GM18909 (cell line): Measurements from ENCODE around the gene PTPRK.

ENCODE experiments used
- ATAC-seq: cut with Tn5 transposase; IDR thresholded peaks from one replicate; pipeline ENCODE4 v1.9.1; 2021; ENCODE audit warnings: mild to moderate bottlenecking; ENCODE audit not compliant: unreplicated experiment, poor library complexity

The PTPRK gene

DNA sequence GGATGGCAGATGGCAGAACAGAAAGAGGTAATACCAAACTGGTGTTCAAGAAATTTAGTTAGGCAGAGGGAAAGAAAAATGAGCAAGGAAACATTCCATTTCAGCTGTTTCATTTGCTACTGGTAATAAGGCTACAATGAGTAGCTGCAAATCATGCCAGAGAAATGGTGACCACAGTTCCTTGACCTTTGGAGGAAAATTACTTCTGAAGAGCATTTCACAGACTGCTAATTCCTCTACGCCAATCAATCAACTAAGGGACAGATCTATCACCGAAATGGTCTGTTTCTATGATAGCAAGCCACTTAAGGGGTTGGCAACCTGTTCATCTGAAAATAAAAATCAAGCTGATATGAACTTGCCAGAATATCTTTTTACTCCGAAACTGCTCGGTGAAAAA lies 119.5 kb downstream of the PTPRK start:
- ATAC-seq = no peak

DNA sequence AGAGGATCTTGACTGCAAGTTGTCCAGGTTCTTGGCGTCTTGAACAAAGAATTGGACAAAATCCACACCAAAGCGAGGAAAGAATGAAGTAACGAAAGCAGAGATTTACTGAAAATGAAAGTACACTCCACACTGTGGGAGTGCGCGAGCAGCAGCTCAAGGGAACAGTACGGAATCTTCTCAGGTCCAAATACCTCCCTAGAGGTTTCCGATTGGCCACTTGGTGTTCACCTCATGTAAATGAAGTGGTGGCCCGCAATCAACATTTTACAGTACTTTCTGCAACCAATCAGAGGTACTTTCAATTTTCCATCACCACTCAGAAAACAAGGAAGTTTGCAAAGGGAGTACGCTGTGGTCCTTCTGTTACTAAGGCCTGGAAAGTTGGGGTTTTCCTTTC lies 122.4 kb downstream of the PTPRK start:
- ATAC-seq = no peak

DNA sequence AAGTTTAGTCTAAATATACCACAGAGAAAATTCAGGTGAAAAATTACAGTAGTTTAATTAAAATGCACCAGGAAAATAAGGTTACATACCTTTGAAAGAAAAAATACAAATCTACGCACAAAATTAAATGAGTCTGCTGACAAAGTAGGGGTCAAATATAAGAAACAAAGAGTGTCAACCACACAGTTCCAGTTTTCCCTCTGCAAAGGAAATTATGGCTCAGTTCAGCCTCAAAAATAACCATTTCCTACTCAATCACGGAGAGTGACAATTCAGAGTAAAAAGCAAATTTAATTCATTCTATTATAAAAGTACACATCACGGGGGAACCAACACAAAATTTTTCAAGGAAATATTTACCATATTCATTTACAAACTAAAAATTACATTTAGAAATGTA lies 124.8 kb downstream of the PTPRK start:
- no peak for ATAC-seq

- no peak for ATAC-seq
Measured at GRCh38 chr6:128395188-128395587, 125.2 kb downstream of the PTPRK start.

GRCh38 chr6:128394167-128394566 lies 126.2 kb downstream of the PTPRK start:
- no peak for ATAC-seq

GRCh38 chr6:128389820-128390534 lies 130.4 kb downstream of the PTPRK start:
- ATAC-seq = no peak

DNA sequence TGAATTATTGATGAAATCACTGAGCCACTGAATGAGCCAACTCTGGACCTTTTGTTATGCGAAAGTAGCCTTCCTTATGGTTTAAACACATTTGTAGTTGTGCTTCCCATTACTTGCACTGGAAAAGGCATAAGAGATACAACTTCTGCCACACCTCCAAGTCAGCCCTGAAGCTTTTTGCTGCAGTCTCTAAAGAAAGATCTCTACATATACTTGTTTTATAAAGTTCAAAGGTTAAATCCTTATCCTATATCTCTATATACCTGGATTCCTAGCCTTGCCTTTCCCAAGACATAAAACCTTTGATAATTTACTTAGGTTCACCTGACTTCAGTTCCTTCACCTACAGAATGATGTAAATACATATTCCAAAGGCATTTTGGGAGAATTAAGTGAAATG lies 132.0 kb downstream of the PTPRK start:
- ATAC-seq = no peak

DNA sequence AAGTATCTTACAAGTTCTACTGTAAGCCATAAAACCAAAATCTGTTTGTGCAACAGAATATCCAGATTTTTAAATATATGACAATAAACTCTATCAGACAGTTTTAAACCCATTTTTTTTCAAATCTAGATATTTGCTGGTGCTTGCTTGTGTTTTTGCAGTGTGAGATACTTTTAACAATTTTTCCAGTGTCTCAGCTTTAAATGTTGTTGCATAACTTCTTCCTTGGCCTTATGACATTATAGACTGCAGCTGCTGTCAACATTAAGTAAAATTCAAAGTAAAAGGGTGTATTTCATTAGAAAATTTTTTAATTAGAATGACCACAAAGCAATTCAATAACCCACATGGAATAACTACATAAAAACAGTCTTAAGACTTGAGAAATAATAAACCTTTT lies 139.5 kb downstream of the PTPRK start:
- ATAC-seq = no peak

GRCh38 chr6:128379577-128379976 lies 140.8 kb downstream of the PTPRK start:
- no peak for ATAC-seq

- no peak for ATAC-seq
Measured at GRCh38 chr6:128376952-128377503, 143.4 kb downstream of the PTPRK start.

DNA sequence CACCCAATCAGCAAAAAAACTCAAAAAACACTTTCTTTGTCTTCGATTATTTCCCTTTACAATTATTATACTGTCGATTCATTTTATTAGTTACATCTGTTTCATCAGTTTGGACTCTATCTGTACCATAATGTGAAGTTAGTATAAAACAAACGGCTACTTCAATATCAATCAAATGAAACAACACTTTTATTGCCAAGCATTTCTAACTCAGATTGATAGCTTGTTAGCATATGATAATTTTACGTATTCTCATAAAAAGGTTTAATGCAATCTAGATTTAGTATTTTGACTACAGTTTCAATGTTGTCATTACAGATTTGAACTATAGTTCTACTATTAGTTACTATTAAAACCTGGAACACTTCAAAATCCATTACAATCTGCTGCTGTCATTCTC lies 149.3 kb downstream of the PTPRK start:
- ATAC-seq = no peak

GRCh38 chr6:128370072-128370471 lies 150.3 kb downstream of the PTPRK start:
- no peak for ATAC-seq

GRCh38 chr6:128368213-128368944 lies 152.0 kb downstream of the PTPRK start:
- ATAC-seq = no peak

DNA sequence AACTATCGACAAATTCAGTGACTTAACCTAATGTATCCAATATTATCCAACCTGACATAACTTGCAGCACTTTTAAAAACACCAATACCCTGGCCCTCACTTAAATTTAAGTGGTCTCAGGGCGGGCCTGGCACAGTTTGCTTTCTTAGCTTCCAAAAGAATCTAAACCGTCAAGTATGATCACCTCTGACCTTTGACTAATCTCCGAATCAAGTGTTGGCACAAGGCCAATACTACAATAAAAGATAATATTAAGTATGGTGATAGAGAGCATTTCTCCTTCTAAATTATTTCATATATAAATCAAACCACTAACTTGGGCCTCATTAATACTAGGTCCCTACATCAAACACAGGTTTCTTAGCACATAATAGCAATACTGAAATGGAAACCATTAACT lies 153.0 kb downstream of the PTPRK start:
- ATAC-seq = no peak

DNA sequence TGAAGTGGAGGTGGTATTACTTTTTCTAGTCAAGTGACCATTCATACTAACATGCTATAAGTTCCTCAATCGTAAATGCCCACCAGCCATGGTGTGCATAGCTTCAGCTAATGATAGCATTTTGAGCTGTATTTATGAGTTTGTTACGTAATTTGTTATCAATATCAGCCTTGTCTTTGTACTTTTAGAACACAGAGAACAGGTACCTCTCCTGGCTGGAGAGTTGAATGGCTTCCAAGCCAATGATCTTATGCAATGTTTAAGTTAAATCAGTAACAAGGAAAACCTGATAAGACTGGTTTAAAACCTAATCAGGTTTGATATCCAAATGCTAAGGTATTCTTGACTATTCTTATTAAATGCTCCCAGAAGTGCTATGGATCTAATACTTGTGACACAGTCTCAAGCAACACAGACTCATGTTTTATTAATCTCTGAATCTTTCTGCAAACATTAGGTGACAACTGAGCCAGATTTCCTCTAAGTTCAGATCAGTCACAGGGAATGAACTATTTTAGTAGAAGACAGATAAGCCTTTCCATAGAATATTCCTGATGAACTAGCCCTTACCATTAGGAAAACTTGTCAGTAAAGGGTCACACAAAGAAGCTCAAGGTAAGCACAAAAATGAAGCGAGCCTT lies 154.8 kb downstream of the PTPRK start:
- no peak for ATAC-seq

- no peak for ATAC-seq
Measured at GRCh38 chr6:128364766-128365519, 155.5 kb downstream of the PTPRK start.

DNA sequence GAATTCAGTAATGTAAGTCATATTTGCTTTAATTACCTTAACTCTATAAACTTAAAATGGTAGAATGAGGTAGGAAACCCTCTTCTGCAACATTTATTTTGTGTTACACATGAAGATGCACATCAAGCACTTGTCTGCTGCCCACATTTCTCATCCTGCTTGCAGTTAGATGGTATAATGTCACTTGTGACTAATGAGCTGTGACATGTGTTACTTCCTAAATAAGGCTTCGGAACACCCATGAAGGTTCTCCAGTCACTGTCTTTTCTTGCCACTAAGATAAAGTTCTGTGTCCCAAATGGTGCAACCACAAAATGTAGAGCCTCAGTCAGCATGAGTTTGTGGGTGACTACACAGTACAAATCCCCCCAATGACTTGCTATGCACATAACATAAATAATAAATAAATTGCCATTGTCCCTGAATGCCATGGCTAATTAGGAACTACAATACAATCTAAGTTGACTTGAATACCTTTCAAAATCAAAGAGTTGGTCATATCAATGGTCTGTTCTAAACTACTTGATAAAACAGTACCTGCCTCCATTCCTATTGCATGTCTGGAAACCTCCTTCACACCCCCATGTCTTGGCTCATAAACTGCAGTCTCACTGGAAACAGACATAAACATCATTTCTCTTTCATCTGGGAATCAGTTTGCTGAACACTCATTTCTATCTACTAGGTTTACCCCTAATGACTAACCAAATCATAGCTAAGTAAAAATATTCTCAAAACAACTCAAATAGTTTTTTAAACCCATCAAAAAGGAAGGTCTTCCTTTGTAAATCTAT lies 157.2 kb downstream of the PTPRK start:
- no peak for ATAC-seq

GRCh38 chr6:128361378-128361777 lies 159.0 kb downstream of the PTPRK start:
- no peak for ATAC-seq

DNA sequence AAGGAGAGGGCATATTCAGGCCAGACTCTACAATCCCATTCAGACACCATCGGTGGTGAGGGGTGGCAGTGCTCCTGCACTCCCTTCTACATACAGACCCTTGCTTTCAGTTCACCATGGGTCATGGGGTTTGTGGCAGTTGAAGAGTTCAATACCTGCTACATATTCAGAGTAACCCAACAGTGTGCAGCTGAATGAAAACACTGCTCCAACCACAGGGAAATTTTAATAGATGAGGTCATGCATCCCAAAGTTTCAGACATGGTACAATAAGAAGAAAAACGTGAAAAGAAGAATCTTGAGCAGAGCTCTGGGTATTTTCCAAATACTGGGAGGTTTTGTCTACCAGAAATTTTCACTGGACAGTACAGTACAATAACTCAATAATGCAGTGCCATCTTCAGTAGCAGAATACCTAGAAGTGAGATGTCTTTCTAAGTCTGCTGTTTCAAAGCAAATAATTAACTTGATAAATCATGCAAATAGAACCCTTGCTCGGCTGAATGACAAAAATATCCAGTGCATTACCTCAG lies 162.1 kb downstream of the PTPRK start:
- no peak for ATAC-seq
